Endothelial cell of umbilical vein (primary cell): ENCODE results near the gene TRPM7. TPM values are rescaled to one million over a fixed set of nuclear protein-coding genes. Genes with fewer than 3 reads are reported as not detected.

Experiments used
- BruUV-seq: library from RNA; stranded (reverse); fragments of 400-500 nt; replicated peaks from 2 replicates; lab custom pipeline; 2021; lab: Mats Ljungman, UMichigan
- CTCF ChIA-PET: fragments of 300-600, 350-600 bp; sonication (Branson Sonifier 250); formaldehyde crosslinking; loops from one replicate; lab custom pipeline; 2021; ENCODE audit warnings: antibody characterized with exemption, inconsistent platforms; lab: Charles Lee
- POLR2A ChIA-PET: fragments of 300-600, 350-600 bp; sonication (Branson Sonifier 250); formaldehyde crosslinking; loops from one replicate; lab custom pipeline; 2021; ENCODE audit warnings: antibody characterized with exemption, inconsistent platforms; lab: Charles Lee
- DNase-seq: peaks from one replicate; pipeline ENCODE4 v3.0.0-alpha.2; 2011; ENCODE audit warnings: low read depth, low spot score
- FAIRE-seq: peaks from 2 replicates; lab custom pipeline; 2011; peaks lifted over from hg19 to GRCh38; lab: Jason Lieb, UNC
- H2AFZ ChIP-seq: 2 replicates; pipeline ENCODE4 v1.6.0; 2012; ENCODE audit warnings: low read depth, low read length, control low read depth, inconsistent platforms
- H3K27ac ChIP-seq: 2 replicates; pipeline ENCODE4 v1.5.1; 2011; ENCODE audit warnings: low read depth, mild to moderate bottlenecking, control low read depth, low read length, moderate library complexity; ENCODE audit not compliant: insufficient read depth
- H3K27me3 ChIP-seq, 2 experiments: 2 replicates each; pipeline versions ENCODE4 v1.6.0 to v1.6.1; 2011; ENCODE audit warnings: low read length in 2 of 2, mixed read lengths in 1 of 2; ENCODE audit not compliant: control insufficient read depth in 2 of 2, insufficient read depth in 2 of 2
- H3K36me3 ChIP-seq, 2 experiments: 2 replicates in 1 of 2; 3 replicates in 1 of 2; pipeline ENCODE4 v1.5.1; 2011; ENCODE audit warnings: low read length in 2 of 2, mild to moderate bottlenecking in 1 of 2, moderate library complexity in 1 of 2; ENCODE audit not compliant: control insufficient read depth in 2 of 2, insufficient read depth in 2 of 2; ENCODE audit errors: extremely low read depth in 1 of 2
- H3K4me1 ChIP-seq: 3 replicates; pipeline ENCODE4 v1.5.1; 2011; ENCODE audit warnings: mild to moderate bottlenecking, low read length; ENCODE audit not compliant: control insufficient read depth, insufficient read depth; ENCODE audit errors: extremely low read depth
- H3K4me2 ChIP-seq: 2 replicates; pipeline ENCODE4 v1.6.1; 2011; ENCODE audit warnings: low read length, control low read depth, mixed read lengths; ENCODE audit not compliant: insufficient read depth
- H3K4me3 ChIP-seq, 3 experiments: fragments of 200-600 bp in 1 of 3; sonication (generic), shearing (Covaris generic) in 1 of 3; replicated peaks in 1 of 3; 2 replicates each; pipeline ENCODE4 v1.5.1; 2011 to 2016; ENCODE audit warnings: control low read depth in 3 of 3, low read length in 3 of 3, mild to moderate bottlenecking in 2 of 3, inconsistent platforms in 1 of 3, low read depth in 1 of 3, moderate library complexity in 1 of 3; ENCODE audit not compliant: insufficient read depth in 1 of 3
- H3K79me2 ChIP-seq: 2 replicates; pipeline ENCODE4 v1.6.0; 2012; ENCODE audit warnings: low read length, inconsistent platforms; ENCODE audit not compliant: control insufficient read depth, insufficient read depth
- H3K9ac ChIP-seq: replicated peaks from 2 replicates; pipeline ENCODE3; 2011; ENCODE audit warnings: low read length, control low read depth; ENCODE audit not compliant: insufficient read depth; ENCODE audit errors: extremely low read depth
- H3K9me1 ChIP-seq: replicated peaks from 3 replicates; pipeline ENCODE4 v1.6.0; 2011; ENCODE audit warnings: mild to moderate bottlenecking, low read length; ENCODE audit not compliant: control insufficient read depth, insufficient read depth; ENCODE audit errors: extremely low read depth
- H3K9me3 ChIP-seq: replicated peaks from 2 replicates; pipeline ENCODE4 v1.5.1; 2012; ENCODE audit warnings: low read length, inconsistent platforms; ENCODE audit not compliant: control insufficient read depth, insufficient read depth
- H4K20me1 ChIP-seq: replicated peaks from 2 replicates; pipeline ENCODE3; 2011; ENCODE audit warnings: mild to moderate bottlenecking, low read length; ENCODE audit not compliant: control insufficient read depth, insufficient read depth; ENCODE audit errors: extremely low read depth
- CTCF ChIP-seq, 2 donors: IDR thresholded peaks; 1 replicate in 1 of 2; 2 replicates in 1 of 2; pipeline ENCODE4 v1.5.1; 2011; ENCODE audit warnings: low read length in 2 of 2, mild to moderate bottlenecking in 2 of 2, moderate library complexity in 2 of 2, control low read depth in 1 of 2, inconsistent platforms in 1 of 2, low read depth in 1 of 2; ENCODE audit not compliant: insufficient read depth in 1 of 2; ENCODE audit errors: extremely low read depth in 1 of 2
- EZH2 ChIP-seq: IDR thresholded peaks from 2 replicates; pipeline ENCODE4 v1.6.1; 2012; ENCODE audit warnings: borderline replicate concordance, low read depth, mild to moderate bottlenecking, moderate library complexity, low read length, inconsistent platforms; ENCODE audit not compliant: severe bottlenecking
- FOS ChIP-seq: IDR thresholded peaks from 2 replicates; pipeline ENCODE4 v1.6.1; 2011; ENCODE audit warnings: mild to moderate bottlenecking, low read length, moderate library complexity, borderline replicate concordance; ENCODE audit not compliant: insufficient read depth
- GATA2 ChIP-seq: IDR thresholded peaks from 2 replicates; pipeline ENCODE4 v1.7.0; 2011; ENCODE audit warnings: low read depth, mild to moderate bottlenecking, moderate library complexity, mixed read lengths, low read length; ENCODE audit not compliant: insufficient read length, insufficient read depth
- JUN ChIP-seq: IDR thresholded peaks from 2 replicates; pipeline ENCODE4 v1.6.1; 2011; ENCODE audit warnings: borderline replicate concordance, low read depth; ENCODE audit not compliant: insufficient read length, insufficient read depth
- MAX ChIP-seq: IDR thresholded peaks from 2 replicates; pipeline ENCODE4 v1.6.1; 2011; ENCODE audit not compliant: insufficient read depth, insufficient read length
- MYC ChIP-seq: IDR thresholded peaks from one replicate; pipeline ENCODE4 v1.6.1; 2011; ENCODE audit warnings: mild to moderate bottlenecking, low read depth, low read length
- POLR2A ChIP-seq: IDR thresholded peaks from 2 replicates; pipeline ENCODE4 v1.6.1; 2012; ENCODE audit warnings: low read depth, mild to moderate bottlenecking, control low read depth, low read length
- POLR2AphosphoS5 ChIP-seq: IDR thresholded peaks from 2 replicates; pipeline ENCODE4 v1.6.1; 2012; ENCODE audit warnings: low read depth, mild to moderate bottlenecking, control low read depth, low read length, moderate library complexity; ENCODE audit not compliant: insufficient read depth
- dilution Hi-C: fragments of 300-500 bp; cut with MboI; formaldehyde crosslinking; loops from one replicate; pipeline ENCODE4 v1.15.0; 2019; ENCODE audit warnings: low sequenced_read_pairs; ENCODE audit not compliant: extremely low pct_ligation_motif_present
- intact Hi-C: fragments of 100-400 bp; cut with micrococcal nuclease; formaldehyde crosslinking; loops from one replicate; pipeline ENCODE4 v1.10.0; 2022
- polyA plus RNA-seq, 4 experiments: library from polyadenylated mRNA; depleted of rRNA in 3 of 4; stranded (reverse) in 3 of 4; unstranded in 1 of 4; fragments of >200 nt; gene quantifications; 2 replicates each; pipeline versions ENCODE4 v1.2.1 to v1.2.3, GENCODE V29; 2011 to 2012; ENCODE audit warnings: missing spikeins in 1 of 4
- total RNA-seq: library from RNA; stranded (reverse); gene quantifications from 2 replicates; pipeline ENCODE4 v1.2.3, GENCODE V29; 2021

The TRPM7 gene
- total and polyA plus RNA-seq, 2 donors (not counting 3 experiments of a cell fraction or from before 2014, with no cell fraction given): 6.4 to 34.8 TPM

- TF ChIP-seq MAX: no peak
- TF ChIP-seq FOS: no peak
- TF ChIP-seq EZH2: no peak
- TF ChIP-seq MYC: no peak
- no peak for TF ChIP-seq CTCF (IDR thresholded peaks at IDR 0.05; ENCODE audit: extremely low read depth in 1 of 2, insufficient read depth in 1 of 2, low read depth in 1 of 2, low read length in 2 of 2)
- no peak for TF ChIP-seq POLR2A
- TF ChIP-seq POLR2AphosphoS5: no peak
- no peak for TF ChIP-seq GATA2
- no peak for TF ChIP-seq JUN
- dilution Hi-C loops (no loop called here), intact Hi-C loops (no loop called here)
- Histone ChIP-seq H3K36me3 (peaks cover 8 to 10% of the 10 kb centered on the region in 2 experiments), H3K27me3 (no peaks in the 10 kb centered on the region), H3K4me3 (no peak overlapping the region), H3K79me2 (peaks cover 1% of the 10 kb centered on the region), H3K9me1 (no peaks in the 10 kb centered on the region), H3K27ac (no peak overlapping the region), H3K4me1 (no peaks in the 10 kb centered on the region), H2AFZ (no peak overlapping the region), H3K9ac (no peak overlapping the region), H4K20me1 (no peaks in the 10 kb centered on the region), H3K4me2 (no peak overlapping the region), H3K9me3 (no peaks in the 10 kb centered on the region)
- BruUV-seq: no TSS peak
- FAIRE-seq (no peak), DNase-seq (no peak)
- CTCF ChIA-PET: interaction anchor here (0.7 kb wide), 1 partner anchor 31 kb away, joined by 4 read pairs; no protein-coding TSS in a partner anchor
- POLR2A ChIA-PET: no interaction called here
Observed at GRCh38 chr15:50653156-50653743, 33.3 kb downstream of the TRPM7 start.
